Measurements from ENCODE around the gene AMER3.

The AMER3 gene

DNA sequence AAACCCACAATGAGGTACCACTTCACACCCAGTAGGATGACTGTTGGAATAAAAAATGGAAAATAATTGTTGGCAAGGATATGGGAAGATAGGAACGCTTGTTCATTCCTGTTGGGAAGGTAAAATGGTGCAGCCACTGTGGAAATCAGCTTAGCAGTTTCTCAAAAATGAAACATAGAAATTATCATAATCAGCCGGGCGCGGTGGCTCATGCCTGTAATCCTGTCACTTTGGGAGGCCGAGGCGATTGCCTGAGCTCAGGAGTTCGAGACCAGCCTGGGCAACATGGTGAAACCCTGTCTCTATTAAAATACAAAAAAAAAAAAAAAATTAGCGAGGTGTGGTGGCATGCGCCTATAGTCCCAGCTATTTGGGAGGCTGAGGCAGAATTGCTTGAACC is 23.4 kb downstream of the AMER3 start:
- FAIRE-seq (no peak), DNase-seq (ENCODE audit: insufficient read length, low spot score) (no peak)

DNA sequence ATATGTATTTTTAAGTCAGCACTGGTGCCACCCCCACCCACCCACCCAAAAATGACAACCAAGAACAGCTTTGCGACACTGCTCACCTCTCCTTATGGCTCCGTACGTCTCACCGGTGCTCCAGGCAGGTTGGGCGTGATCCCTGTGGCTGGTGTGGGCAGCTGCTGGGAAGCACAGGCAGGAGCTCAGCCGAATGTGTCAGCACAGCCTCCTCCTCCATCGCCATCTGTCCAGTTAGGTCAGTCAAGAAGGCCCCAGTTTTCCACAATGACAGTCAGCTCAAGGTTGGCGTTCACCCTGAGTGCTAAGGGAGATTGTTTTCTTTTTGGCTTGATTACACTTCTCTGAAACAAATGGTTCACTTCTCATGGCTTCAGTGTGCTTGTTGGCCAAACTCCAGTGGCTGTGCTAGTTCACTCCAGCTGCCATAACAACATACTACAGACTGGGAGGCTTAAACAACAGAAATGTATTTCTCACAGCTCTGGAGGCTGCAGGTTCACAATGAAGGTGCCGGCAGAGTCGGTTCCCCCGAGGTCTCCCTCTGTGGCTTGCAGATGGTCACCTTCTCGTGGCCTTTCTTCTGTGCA is 30.2 kb downstream of the AMER3 start:
- no peak for FAIRE-seq
- no peak for DNase-seq (ENCODE audit: insufficient read length, low spot score)

DNA sequence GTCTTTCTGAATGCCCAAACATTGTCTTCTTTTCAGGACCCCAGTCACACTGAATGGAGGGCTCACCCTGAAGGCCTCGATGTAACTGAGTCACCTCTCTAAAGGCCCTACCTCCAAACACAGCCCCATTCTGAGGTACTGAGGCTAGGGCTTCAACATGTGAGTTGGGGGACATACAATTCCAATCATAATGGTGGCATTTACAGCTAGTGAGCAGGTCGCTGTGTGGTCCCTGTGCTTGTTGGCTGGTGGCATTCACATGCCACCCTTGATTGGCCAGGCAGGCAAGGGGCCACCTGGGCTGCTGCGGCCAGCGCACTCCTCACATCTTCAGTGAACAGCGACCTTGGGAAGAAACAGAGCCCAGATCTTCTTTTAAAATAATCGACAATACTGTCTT is 30.7 kb downstream of the AMER3 start:
- FAIRE-seq: no peak
- no peak for DNase-seq (ENCODE audit: insufficient read length, low spot score)

DNA sequence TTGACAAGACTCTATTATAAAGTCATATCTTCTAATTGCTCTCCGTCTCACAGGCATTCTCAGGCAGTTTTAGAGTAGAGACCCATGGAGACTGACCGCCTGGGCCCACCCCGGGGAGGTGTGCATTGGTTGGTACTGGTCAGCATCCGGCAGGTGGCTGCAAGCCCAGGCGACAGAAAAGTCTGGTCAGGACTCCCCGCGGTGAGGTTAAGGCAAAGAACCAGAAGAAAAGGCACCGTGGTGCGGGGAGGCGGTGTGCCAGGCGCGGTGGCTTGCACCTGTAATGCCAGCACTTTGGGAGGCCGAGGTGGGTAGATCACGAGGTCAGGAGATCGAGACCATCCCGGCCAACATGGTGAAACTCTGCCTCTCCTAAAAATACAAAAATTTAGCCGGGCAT is 32.5 kb downstream of the AMER3 start:
- FAIRE-seq (no peak), DNase-seq (ENCODE audit: insufficient read length, low spot score) (no peak)

DNA sequence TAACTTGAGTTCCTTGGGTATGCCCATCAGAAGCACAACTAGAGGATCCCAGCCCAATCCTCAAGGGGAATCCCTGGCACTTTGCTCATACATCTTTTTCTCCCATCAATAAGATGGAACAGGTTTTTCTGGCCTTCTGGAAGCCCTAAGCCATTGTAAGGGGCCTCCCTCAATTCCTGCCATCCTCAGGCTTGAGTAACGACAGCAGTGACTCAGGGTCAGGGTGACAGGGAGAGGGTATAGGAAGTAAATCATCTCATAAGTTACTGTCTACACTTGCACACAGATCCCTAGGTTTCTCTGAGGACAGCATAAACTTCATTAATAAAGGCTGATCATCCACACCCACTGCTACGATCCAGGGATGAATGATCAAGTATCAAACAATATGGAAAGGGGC is 35.0 kb downstream of the AMER3 start:
- FAIRE-seq: no peak
- no peak for DNase-seq (ENCODE audit: insufficient read length, low spot score)

DNA sequence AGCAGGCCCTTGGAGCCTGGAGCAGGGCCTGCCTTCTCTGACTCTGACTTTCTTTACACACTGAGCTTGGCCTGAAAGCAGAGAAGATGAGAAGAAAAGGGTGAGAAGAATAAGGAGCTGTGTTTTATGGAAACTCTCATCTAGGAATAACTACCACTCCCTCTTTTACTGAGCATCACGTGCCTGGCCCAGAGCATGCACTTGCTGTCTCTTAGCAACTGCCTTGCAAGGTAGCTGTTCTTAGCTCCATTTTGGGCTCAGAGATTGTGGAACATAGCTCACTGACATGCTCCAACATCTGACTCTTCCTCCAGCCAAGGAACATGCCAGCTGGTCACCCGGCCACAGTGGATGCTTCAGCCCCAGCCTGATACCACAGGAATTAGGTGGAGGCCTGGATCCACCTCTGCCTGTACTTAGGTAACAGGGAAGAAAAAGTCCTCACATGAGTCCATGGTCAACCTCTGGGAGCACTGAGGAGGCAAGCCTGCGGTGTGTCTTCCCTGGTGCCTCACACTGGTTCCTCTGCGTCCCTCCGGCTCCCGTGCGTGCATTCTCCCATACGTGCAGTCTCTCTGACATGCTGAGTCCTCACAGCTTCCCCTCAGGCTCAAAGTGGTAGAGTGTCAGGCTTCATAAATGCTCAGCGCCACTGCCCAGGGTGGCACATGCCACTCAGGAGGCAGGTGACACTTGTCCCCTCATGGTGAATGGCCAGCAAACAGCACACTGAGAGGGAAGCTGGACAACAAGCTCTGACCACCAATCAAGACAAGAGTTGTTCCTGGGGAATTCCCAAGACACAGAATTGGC is 35.7 kb downstream of the AMER3 start:
- FAIRE-seq (no peak), DNase-seq (ENCODE audit: insufficient read length, low spot score) (no peak)

DNA sequence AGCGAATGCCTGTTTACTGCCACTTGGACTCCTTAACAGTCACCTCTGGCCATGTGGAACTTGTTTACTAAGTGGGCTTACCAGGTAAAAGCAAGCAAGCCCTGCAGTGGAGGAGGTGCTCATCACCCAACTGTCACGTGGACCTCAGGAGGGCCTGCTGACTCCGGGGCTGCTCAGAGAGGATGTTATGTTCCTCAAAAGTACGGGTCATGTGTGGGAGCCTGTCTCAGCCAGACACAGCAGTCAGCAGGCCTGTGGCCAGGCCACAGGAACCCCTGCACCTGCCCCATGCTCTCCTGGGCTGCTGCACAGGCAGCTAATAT is 36.2 kb downstream of the AMER3 start:
- FAIRE-seq (no peak), DNase-seq (ENCODE audit: insufficient read length, low spot score) (no peak)

DNA sequence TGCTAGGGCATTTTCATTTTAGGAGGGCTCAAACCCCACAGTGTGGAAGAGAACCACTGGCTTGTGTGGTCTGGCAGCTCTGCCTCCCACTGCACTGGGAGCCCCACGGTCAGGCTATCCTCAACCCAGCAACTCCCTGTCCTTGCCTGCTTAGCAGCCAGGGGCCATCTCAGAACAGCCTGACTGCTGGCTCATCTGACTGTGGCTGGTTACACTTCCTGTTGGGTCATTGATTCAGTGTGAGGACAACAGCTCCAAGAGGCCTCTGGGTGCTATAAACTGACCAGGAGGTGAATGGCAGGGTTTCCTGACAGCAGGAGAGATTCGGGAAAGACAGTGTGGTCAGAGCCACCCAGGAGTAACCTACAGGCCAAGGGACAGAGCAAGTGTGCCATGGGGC is 40.1 kb downstream of the AMER3 start:
- DNase-seq (ENCODE audit: insufficient read length, low spot score): no peak
- no peak for FAIRE-seq

DNA sequence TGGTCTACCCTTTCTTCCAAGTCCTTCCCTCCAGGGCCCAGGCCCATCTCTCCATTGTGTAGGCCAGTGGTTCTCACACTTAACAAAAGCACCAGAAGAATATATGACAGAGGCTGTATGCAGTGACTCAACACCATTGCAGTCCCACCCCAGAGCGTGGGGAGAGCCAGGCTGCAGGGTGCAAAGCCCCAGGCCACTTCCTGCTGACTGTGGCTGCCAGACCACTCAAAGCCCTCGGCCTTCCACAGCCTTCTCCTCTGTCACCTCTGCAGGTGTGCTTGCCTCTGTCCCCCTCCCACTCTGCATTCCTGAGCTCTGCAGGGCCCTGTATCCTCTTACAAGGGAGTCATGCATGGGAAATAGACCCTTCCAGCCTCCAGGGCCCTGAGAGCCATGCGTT is 41.0 kb downstream of the AMER3 start:
- DNase-seq (ENCODE audit: insufficient read length, low spot score) (no peak), FAIRE-seq (no peak)

DNA sequence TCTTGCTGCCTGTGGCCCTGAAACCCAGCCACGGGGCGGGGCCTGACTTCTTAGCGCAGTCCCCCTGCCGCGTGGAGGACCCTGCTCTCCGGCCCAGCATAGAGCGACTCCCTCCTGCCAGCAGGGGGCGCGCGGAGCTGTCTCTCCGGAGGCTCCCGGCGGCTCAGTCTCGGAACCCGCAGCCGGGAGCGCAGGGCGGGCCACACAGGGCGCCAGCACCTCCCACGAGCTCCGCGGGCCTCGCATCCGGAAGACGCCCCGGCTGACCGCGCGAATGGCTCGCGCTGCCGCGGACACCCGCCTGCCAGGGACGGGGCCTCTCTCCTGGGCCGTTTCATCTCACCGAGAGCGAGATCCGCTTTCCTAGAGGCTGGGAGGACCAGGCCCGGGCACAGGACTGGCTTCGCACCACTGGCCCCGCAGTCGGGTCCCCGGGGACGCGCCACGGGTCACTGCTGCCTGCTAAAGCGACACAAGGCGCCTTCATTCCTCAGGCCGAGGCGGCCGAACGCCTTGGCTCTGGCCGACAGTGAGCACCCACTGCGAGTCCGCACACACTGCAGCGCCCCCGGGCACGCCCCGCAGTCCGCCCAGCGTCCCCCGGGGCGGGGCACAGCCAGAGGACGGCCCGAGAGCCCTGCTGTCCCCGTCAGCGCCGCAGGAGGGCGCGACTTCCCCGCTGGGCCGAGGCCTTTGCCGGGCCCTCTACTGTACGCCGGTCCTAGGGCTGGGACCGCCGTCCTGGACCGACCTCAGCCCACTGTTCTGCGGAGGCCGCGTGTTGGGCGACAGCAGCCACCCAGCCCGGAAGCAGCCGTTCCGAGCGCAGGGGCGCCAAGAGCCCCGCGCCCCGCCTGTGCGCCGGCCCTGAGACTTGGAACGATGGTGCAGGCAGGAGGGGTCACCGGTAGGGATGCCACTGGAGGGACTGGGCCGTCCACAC is 42.4 kb downstream of the AMER3 start:
- DNase-seq (ENCODE audit: insufficient read length, low spot score): peak; percentile 86
- FAIRE-seq: peak; percentile 92

DNA sequence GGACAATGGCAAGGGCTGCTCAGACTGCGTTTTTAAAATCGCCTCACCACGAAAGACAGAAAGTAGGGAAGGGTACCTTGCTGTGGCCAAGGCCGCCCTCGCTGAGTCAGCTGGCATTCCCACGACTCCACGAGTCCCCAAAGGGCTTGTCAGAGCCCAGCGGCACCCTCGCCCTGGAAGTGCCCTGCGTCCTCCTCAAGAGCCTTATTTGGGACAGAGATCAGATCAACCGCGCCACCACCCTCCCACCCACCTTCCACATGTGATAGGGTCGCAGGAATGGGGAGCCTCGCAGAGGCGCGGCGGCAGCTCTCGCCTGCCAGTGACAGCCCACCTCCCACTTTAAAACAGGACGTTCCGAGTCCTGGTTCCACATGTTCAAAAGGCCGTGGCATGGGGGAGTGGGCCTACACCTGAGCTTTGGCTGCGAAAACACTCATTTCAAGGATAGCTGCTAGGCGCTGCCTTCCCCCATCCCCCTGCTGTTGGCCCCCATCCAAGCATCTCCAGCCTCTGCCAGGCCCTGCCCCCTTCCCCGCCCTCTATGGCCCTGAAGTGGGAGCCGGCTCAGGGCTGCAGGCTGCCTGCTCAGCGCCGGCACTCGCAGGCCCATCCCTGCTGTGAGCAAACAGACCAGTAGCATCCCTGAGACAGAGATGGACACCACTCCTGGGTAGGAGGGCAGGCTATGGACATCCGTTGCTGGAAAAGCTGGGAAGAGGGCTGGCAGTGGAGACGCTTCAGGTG is 43.3 kb downstream of the AMER3 start:
- FAIRE-seq (no peak), DNase-seq (ENCODE audit: insufficient read length, low spot score) (no peak)

DNA sequence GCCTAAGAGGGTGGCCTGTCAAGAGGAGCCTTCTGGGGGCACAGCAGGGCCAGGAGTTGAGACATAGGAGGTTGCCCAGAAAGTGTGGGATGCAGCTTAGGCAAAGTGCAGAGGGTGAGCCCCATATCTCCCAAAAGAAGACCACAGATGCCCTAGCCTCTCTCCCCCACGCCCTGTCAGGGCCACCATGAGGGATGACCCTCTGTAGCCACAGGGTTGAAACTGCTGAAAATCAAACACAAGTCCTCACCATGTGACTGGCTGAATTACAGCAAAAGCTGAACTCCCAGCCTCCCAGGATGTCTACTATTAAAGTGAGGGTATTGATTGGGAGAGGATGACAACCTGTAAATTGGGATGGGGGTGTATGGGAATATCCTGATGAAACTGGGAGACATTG is 44.0 kb downstream of the AMER3 start:
- no peak for DNase-seq (ENCODE audit: insufficient read length, low spot score)
- FAIRE-seq: no peak

DNA sequence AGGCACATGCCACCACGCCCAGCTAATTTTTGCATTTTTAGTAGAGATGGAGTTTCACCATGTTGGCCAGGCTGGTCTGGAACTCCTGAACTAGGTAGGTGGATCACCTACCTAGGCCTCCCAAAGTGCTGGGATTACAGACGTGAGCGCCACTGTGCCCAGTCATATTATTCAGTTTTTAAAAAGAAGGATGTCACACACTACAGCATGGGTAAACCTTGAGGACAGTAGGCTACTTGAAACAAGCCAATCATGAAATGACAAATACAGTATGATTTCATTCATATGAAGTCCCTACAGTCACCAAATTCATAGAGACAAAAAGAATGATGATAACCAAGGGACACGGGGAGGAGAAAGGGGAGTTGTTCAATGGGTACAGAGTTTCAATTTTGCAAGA is 50.3 kb downstream of the AMER3 start:
- FAIRE-seq (no peak), DNase-seq (ENCODE audit: insufficient read length, low spot score) (no peak)

DNA sequence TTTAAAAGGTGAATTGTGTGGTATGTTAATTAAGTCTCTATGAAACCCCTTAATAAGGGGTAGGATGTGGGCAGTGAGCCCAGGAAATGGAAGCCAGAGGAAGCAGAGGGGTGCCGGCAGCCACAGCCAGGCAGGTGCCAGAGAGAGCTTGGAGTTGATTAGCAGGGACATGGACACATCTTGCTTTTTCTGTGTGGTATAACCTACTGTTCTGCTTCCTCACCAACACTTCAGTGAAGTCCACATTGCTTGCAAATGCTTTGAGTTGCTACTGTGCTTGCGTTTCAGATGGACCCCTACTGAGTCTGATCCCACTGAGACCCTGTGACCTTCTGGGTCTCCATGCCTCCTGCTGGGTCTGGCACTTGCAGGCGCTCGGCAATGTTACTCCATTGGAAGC is 51.0 kb downstream of the AMER3 start:
- DNase-seq (ENCODE audit: insufficient read length, low spot score) (no peak), FAIRE-seq (no peak)

DNA sequence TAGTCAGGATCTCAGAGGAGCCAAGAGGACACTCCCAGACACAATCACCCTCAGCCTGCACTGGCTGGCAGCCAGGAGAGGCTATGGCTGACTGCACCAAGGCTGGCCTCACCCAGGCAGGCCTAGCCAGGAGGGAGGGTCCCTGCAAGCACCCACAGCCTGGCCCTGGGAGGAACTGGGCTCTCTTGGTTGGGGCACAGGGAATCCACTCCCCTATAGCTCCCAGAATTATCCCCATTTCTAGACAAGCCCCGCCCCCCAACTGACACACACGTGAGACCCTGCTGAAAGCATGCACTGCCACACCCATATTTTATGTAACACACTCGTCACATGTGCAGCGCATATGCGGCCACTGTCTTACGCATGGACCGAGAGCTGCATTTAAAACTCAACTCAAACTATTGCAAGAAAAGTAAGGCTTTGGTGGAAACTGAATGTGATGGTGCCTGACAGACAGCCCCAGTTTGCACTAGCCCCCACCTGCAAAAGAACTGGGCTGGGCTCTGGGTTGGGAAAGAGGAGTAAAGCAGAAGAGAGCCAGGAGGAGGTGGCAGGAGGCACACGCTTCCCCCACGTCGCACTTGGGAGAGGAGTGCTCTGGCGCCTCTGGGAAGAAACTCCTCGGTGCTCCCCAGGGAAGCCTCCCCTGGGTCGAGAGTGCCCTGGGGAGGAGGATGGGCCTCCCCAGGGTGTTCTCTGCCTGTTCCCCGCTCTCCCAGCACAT is 52.5 kb downstream of the AMER3 start:
- DNase-seq (ENCODE audit: insufficient read length, low spot score) (no peak), FAIRE-seq (no peak)

DNA sequence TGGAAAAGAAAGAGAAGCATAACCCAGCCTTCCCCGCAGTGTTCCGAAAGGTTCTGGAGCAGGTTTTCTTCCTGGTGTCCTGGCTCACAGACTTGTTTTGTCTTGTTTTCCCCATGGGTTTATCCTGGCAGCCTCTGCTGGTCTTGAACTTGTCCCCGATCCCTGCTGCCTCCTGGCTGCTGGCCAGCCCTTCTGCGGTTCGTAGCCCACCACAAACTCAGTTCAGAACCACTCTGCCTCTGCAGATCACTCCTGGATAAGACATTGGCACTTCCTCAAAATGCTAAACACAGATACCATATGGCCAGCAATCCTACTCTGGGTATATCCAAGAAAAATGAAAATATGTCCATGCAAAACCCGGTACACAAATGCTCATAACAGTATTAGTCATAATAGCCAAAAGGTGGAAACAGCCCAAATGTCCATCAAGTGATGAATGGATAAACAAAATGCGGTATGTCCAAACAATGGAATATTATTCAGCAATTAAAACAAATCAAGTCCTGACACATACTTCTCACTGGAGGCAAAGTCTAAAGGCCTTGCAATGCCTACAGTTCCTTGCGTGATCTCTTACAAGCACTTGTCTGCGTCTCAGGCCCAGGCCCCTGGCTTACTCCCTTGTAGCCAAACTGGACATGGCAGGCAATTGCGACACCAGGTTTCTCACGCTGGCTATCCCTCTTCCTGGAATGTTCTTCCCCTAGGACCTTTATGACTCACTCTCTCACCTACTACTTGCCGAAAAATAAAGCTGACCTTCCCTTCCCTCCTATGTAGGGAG is 53.3 kb downstream of the AMER3 start:
- DNase-seq (ENCODE audit: insufficient read length, low spot score): no peak
- FAIRE-seq: no peak

DNA sequence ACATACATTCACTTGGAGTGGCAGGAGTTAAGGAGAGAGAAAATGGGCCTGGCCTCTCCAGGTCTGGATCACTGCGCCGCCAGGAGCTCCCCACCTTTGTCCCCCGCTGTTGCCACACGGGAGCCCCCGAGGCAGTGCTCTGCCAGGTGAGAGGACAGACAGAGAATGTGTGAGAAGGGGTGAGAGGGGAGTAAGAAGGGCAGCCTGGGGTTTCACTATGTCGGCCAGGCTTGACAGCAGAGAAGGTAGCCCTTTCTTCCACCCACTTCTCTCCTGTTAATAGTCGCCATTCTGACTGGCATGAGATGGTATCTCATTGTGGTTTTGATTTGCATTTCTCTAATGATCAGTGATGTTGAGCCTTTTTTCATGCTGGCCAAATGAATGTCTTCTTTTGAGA is 55.1 kb downstream of the AMER3 start:
- DNase-seq (ENCODE audit: insufficient read length, low spot score) (no peak), FAIRE-seq (no peak)

DNA sequence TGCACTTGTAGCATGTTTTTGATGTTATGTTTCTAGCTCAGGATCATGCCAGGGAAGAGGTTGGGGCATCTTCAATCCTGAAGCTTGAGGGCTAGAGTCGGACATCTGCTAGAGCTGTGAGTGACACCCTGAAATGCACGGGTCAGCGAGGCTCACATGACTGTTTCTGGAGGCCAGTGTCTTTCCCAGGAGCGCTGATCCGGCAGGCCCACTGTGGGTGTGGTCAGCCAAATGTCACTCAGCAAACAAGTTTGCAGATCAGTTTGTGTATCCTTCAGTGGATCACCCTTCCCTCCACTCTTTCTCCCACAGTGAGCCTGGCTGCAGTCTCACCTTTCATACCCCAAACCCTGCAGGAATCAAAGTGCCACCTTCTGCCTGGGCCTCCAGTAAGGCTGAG is 58.4 kb downstream of the AMER3 start:
- FAIRE-seq: no peak

DNA sequence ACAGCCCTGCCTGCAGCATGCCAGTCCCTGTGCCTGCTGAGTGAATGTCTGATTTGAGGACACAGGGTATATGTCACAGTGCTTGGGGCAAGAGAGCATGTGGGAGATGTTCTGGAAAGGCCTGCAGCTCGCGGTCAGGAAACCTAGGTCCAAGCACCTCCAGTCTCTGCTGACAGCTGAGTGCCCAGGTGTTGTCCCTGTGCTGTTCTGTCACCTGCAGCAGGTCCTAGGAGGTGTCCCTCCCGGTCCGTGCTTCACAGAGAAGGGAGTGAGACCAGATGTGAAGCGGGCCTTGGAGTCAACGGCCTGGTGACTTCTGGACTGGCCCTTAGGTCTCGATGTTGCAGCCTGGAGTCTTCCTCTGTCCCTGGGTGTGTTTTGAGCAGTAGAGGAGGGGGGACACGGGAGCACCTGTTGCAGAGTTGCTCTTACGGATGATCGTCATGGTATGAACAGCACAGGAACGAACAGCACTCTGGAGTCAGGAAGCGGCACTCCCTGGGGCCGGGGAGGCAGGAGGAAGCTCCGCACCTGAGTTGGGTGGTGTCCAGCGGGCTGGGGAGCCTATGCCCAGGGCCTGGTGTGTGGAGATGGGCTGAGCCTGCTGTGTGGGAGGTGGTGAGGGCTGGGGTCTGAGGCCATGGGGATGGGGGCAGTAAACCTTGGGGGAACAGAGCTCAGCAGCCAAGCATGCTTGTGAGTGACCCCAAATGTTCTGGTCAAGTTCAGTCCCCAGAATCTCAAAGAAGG is 59.8 kb downstream of the AMER3 start:
- FAIRE-seq: no peak

More for the DNA sequence above, 58.4 kb downstream of the AMER3 start:
- no peak for DNase-seq (ENCODE audit: insufficient read length, low spot score)

More for the DNA sequence above, 59.8 kb downstream of the AMER3 start:
- DNase-seq (ENCODE audit: insufficient read length, low spot score): no peak

Data from HTR-8/SVneo (cell line).